HG03457 (cell line): ENCODE measurements around the gene WDFY3.

ENCODE experiments used
- ATAC-seq: cut with Tn5 transposase; IDR thresholded peaks from one replicate; pipeline ENCODE4 v1.9.1; 2021; ENCODE audit warnings: moderate number of reproducible peaks; ENCODE audit not compliant: unreplicated experiment

The WDFY3 gene

GRCh38 chr4:84954982-84955567 lies 11.4 kb downstream of the WDFY3 start:
- ATAC-seq: no peak

- no peak for ATAC-seq
These were observed 13.7 kb downstream of the WDFY3 start for GRCh38 chr4:84952776-84953175.

GRCh38 chr4:84952004-84952403 lies 14.5 kb downstream of the WDFY3 start:
- no peak for ATAC-seq

GRCh38 chr4:84948056-84948455 lies 18.4 kb downstream of the WDFY3 start:
- ATAC-seq: no peak

DNA sequence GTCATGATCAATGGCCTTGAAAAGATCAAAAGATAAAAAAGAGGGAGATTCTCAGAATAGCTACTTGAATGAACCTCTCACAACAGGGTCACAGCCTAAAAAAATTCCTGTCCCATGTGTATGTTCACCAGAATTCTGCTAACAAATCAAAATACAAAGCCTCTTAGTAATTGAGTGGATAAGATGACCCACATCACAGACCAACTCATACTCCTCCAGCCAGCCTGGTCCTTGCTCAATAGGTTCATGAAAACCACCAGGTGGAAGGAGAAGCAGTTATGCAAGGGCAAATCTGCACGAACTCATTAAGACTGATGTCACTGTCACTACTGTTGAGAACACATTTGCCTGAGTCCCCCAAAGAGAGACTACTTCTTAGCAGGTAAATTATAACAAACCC lies 21.5 kb downstream of the WDFY3 start:
- ATAC-seq: no peak

GRCh38 chr4:84940960-84941359 lies 25.5 kb downstream of the WDFY3 start:
- no peak for ATAC-seq

DNA sequence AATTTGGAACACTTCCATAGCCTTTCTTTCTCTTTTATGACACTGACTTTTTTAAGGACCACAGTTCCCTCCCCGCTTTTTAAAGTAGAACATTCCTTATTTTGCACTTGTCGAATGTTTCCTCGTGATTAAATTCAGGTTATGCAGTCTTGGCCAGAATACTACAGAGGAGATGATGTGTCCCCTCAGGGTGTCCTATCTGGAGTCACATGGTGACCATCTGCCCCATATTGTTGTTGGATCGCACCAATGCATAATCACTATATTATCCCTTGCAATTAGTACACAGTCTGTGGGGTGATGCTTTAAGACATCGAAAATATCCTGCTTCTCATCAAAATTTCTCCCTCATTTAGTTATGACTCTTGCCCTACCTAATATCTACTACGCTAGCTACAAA lies 27.4 kb downstream of the WDFY3 start:
- ATAC-seq: no peak

- no peak for ATAC-seq
These were observed 28.2 kb downstream of the WDFY3 start for GRCh38 chr4:84938316-84938715.

DNA sequence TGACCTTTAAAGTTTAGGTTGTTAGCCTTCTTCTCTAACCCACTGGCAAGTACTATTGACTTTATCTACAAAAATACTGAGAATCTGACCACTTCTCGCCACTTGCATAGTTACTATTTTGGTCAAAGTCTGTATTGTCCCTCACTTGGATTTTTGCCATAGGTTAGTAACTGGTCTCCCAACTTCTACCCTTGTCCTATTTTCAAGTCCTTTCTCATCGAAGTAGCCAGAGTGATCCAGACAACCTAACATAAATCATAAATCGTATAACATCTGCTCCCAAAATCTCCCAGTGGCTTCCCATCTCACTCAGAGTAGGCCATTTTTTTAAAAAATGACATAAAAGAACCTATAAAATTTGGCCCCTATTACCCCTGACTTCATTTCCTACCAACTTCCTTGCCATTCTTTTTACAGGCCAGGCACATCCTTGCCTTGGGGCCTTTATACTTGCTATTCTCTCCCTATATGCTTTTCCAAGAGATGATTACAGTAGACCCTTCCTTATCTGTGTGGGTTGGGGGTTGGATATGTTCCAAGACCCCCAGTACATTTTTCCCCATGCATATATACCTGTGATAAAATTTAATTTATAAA lies 29.0 kb downstream of the WDFY3 start:
- no peak for ATAC-seq

DNA sequence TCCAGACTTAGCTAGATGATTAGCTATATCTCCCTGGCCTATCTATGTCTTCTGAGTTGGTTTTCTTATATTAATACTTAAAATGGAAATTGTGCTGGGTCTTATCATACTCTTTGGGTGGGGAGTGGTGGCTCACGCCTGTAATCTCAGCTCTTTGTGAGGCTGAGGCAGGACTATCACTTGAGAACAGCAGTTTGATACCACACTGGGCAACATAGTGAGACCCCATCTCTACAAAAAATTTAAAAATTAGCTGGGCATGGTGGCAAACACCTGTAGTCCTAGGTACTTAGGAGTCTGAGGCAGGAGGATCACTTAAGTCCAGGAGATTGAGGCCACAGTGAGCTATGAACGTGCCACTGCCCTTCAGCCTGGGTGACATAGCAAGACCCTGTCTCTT lies 30.4 kb downstream of the WDFY3 start:
- ATAC-seq: no peak

DNA sequence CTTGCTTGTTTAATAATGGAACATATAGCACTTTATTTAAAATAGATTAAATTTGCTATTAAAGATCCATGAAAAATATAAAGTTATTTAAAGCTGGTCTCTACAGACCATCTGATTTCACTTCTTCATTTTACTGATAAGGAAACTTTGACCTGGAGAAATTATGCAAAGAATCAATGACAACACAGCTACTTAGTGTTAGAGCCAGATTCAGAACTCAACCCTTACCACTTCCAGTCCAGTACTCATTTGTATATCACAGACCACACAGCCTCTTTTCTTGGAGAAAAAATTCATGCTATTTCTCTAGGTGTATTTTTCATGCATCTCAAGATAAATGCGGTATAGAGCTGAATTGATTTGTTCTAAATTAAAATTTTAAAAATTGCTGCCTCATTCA lies 34.0 kb downstream of the WDFY3 start:
- no peak for ATAC-seq

GRCh38 chr4:84931961-84932360 lies 34.5 kb downstream of the WDFY3 start:
- no peak for ATAC-seq

DNA sequence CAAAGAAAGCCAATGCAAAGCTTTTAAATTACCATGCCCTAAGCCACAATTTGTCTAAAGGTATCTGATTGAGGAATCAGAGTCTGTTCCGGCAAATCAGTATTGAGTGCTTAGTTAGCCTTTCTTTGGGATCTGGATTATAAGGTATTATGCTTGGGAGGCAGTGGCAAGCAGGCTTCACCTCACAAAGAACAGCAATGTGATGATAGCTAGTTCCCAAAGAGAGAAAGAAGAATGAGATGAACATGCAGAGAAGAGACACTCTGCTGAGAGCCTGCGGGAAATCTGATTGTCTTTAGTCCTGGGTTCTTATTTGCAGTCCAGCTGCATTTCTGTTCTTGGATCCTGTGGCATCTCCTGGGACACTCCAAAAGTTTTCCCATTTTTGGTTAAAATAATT lies 35.2 kb downstream of the WDFY3 start:
- ATAC-seq: no peak

- no peak for ATAC-seq
These were observed 38.4 kb downstream of the WDFY3 start for GRCh38 chr4:84928089-84928488.

DNA sequence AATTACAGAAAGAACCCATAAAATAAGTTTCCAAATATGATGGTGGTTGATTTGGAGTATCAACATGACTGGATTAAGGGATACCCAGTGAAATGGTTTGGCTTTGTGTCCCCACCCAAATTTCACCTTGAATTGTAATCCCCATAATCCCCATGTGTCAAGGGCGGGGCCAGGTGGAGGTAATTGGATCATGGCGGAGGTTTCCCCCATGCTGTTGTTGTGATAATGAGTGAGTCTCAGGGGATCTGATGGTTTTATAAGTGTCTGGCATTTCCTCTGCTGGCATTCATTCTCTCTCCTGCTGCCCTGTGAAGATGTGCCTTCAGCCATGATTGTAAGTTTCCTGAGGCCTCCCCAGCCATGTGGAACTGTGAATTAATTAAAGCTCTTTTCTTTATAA lies 39.1 kb downstream of the WDFY3 start:
- no peak for ATAC-seq

- no peak for ATAC-seq
These were observed 40.9 kb downstream of the WDFY3 start for GRCh38 chr4:84925558-84925957.

DNA sequence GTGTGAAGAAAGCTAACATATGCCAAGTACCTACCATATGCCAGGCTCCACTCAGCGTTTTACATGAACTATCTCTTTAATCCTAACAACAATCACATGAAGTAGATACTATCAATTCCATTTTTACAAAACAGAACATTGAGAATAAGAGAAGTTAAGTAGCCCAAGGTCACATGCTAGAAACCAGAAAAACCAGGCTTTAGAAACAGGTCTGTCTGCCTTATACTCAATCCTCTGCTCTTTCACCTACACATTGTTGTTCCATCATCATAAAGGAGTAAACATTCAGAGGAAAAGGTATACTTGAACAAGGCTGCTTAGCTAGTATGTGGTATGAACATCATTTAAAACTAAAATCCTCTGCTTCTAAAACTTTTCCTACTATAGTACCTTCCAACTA lies 42.1 kb downstream of the WDFY3 start:
- no peak for ATAC-seq

DNA sequence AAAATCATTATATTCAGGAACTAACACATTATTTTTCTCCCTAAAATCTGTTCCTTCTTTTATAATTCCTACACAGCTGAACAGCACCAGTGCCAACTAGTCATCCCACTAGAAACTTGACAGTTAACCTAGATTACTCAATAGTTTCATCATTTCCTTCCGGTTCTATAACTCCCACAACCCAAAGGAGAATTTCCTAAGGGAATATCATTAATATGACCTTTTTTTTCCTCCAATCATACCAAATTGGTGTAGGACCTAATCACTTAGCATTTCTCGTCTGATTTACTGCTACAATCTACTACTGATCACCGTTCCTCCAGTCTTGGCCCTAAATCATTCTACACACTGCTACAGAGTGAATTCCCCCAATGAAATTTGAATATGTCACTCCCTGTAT lies 45.9 kb downstream of the WDFY3 start:
- no peak for ATAC-seq

- no peak for ATAC-seq
These were observed 48.5 kb downstream of the WDFY3 start for GRCh38 chr4:84917869-84918600.

DNA sequence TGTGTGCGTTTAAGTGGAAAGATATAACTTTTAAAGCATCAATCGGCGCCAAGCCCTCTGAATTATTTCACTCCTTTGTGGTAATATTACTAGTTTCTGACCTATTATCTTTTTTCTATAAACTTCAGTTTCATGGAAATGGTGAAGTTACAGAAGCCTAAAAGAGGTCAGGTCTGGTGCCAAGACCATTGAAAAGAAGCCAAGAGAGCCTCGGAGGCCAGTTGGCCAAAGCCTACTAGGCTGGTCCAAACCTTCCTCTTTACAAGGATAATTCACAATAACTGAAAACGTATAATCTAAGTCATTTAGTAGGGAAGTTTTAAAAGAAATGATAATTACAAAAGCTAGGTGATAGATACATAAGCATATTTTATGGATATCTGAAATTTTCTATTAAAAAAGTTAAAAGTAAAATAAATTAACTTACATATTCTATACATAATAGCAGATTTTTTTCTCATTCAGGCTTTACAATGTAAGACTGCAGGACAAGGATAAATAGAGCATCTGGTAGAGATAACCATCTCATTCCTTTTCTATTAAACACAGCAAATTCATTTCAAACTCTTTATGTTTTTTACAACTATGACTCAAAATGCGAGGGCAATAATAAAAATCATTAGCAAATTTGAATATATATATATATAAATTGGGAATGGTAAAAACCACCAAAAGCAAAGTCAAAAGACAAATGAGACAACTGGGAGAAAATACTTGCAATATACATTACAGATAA lies 49.2 kb downstream of the WDFY3 start:
- ATAC-seq: no peak

DNA sequence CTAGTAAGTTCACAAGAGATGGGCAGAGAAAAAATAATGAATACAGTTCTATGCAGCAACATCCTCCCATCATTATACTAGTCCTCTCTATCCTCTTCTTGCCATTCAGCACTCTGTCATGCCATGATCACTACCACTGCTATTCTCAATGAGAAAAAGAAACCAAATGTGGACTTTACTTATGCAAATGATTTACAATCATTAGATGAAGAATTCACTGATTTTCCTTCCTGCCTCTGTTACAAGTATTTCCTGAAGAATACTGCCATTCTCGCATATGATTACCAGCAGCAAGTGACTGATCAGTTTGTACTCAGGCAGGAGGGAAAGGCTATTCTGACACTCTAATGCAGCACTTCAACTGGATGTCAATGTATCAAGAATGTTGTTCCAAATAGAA lies 50.3 kb downstream of the WDFY3 start:
- no peak for ATAC-seq

- no peak for ATAC-seq
These were observed 51.1 kb downstream of the WDFY3 start for GRCh38 chr4:84915396-84915780.
